C4-2B (cell line): ENCODE results near the gene SH3PXD2B.

Source experiments
- CTCF ChIP-seq: fragments of 450-650 bp; conservative IDR thresholded peaks from 2 replicates; pipeline ENCODE4 v1.5.1; 2017; ENCODE audit warnings: mild to moderate bottlenecking
- ZFX ChIP-seq: fragments of 450-650 bp; IDR thresholded peaks from 2 replicates; pipeline ENCODE4 v1.6.1; 2017

DNA sequence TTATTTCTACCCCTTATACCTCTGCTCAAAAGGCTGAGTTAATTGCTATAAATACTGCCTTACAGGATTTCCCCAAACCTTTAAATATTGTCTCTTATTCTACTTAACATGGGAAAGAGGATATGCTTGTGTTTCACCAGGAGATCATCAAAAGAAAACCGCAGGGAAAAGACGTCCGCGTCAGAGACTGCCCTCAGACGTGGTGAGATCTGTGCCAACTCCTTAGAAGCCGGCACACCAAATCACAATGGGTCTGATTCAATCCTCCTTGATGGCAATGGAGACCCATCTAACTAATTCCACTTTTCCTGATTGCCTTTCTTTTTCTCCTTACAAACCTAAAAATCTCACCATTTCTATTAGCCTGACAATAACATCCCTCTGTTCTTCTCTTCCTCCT lies 55.0 kb downstream of the SH3PXD2B start:
- TF ChIP-seq CTCF (no peak), ZFX (no peak)
